22Rv1 (cell line): ENCODE measurements around the gene TXNDC8.

ENCODE experiments used
- CTCF ChIP-seq: fragments of 450-650 bp; IDR thresholded peaks from 2 replicates; pipeline ENCODE4 v1.5.1; 2017; ENCODE audit warnings: mild to moderate bottlenecking
- ZFX ChIP-seq: fragments of 450-650 bp; IDR thresholded peaks from 2 replicates; pipeline ENCODE4 v1.6.1; 2017; ENCODE audit warnings: antibody characterized with exemption, borderline replicate concordance

GRCh38 chr9:110282018-110282738, 55.5 kb downstream of the TXNDC8 start:
- TF ChIP-seq CTCF (no peak), ZFX (no peak)
